GM19351 (cell line): ENCODE measurements around the gene MED12L.
A peak's percentile ranks its signal among the peaks of the same experiment; 100 is the strongest.

Source experiments
- ATAC-seq: cut with Tn5 transposase; IDR thresholded peaks from one replicate; pipeline ENCODE4 v1.9.1; 2021; ENCODE audit warnings: mild to moderate bottlenecking, moderate library complexity; ENCODE audit not compliant: unreplicated experiment

MED12L gene

DNA sequence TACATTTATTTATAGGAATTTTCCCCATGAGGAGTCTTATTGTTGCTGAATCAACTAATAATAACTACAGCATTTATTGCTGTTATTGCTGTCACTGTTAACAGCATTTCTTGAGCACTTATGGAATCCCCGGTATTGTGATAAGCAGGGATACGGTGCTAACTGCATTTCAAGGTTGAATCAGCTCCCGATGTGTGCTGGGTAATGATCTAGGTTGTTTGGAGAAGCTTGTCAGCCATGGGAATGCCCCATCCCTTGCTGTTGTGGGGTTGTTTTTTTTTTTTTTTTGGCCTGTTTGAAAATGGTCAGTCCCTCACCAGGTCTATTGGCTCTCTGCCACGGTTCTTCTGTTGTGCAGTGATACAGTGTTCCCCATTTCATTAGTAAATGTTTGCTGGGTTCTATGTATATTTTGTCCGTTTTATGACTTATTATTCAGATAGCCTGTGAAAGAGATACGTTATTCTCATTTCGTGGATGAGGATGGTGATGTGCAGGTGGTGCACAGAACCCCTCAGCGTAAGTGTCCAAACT, 48.5 kb downstream of the MED12L start:
- ATAC-seq: no peak

DNA sequence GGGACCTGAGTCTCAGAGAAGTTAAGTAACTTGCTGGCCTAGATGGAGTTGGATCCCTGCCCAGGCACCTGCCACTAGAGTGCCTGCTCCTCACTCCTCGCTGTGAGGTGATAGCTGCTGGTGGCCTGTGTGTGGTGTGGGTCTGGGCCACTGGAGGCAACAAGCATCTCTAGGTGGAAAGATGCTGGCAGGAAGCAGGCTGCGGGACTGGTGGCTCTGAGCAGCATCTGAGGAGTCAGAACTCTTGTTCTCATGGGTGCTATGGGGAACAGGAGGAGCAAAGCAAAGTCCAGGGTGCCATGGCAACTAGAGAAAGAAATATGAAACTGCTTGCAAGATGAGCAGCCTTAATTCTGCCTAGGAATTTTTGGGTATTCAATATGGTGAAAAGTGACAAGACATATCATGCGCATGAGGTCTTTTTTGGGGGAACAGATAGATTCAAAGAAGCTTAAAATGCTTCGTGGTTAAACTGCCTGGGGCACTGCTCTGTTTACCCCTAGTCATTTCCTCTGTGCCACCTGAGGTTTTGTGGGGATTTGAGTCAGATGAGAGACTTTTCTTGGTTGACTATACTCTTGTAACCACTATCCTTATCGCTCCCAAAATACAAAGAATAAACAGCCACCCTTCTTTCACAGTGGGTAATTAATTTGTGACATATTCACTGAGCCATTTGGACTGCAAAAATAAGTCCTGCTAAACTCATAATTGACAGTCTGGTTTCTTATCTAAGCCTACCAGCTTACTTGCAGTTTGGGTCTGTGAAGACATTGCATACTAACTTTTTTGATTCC, 50.3 kb downstream of the MED12L start:
- no peak for ATAC-seq

DNA sequence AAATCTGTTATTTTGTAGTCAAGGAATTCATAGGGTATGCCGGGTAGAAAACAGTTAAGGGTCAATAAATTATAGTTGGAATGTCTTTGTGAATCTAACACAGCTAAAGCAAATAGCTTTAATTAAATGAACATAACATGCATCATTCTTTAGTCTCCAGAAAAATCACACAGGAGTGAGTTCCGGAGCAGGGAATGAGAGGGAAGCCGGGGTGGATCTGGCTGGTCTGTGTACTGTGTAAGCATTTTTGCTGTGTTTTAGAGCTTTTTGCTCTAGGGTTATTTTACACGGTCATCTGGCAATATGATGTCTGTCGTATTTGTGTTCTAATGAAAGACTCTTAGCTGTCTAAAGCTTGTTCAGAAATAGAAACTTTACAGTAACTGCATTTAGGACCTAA, 57.5 kb downstream of the MED12L start:
- no peak for ATAC-seq

DNA sequence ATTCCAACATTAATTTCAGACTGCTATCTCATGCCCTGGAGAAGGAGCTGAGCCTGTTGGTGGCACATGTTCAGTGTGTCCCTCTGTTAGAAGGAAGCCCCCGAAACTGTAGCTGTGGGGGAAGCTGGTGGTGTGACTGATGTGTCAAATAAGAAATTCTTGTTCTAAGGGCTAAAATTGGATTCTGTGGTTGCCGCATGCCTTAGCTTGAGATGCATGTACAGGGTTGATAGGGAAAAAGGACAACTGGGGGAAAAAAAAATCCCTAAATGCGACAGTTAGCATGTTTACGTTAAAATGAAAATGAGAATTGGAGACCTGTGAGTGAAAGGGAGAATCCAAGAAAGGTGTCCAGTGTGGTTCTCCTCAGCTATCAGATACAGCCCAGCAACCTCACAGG, 58.6 kb downstream of the MED12L start:
- no peak for ATAC-seq

DNA sequence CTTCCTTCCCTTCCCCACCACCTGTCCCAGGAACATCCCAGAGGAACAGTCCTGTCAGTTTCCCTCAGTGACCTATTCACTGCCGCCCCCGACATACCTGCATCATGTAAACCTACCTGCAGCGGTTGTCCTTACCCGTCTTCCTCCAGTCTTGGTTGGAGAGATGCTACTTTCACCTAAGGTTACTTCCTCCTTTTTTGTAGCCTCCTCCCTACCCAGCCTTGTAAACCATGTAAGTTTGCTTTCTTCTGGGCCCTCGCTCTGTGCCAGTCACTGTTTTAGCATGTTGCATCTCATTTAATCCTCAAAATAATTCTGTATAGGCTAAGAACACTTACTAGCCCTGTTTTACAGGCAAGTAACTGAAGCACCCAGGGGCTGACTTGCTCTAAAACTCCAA, 59.3 kb downstream of the MED12L start:
- no peak for ATAC-seq

DNA sequence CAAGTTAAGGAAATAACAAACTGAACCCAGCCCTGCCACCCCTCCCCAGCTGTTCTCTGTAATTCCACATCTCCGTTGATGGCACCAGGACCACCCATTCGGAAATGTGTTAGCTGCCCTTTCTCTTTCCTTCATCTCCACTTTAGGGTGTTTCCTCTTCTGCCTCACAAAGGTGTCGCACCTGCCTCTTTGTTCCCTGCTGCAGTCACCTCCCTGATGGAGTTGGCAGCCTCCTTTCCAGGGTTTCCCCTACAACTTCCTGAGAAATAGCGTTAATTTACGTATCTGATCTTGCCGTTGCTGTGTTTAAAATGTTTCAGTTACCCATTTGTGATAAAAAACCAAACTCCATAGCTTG, 60.2 kb downstream of the MED12L start:
- ATAC-seq: no peak

DNA sequence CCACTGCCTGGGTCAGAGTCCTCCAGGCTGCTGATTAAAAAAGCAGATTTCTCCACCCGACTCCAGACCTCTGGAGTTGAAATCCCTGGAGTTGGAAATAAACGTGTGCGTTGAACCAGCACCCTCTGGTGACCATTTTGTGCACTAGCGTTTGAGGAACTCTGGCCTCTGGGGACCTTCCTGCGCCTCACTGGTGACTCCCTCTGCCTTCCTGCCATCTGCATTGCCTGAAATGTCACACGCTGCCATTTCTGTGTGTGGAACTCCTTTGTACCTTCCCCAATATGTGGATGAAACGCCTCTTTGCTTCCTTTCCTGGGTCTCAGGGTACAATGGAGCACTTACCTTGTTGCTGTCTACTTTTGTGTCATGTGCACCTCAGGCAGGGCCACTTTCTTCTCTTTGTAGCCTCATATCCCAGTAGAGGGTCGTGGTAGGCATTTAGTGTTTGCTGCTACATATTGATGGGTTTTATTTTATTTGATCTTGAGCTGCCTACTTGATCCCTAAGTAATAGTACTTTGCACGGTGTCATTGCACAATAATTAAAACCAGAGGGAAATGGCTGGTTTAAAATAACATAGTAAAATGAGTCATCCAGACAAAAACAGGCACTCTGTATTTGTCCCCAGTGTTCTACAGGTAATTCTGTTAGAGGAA, 60.7 kb downstream of the MED12L start:
- ATAC-seq: peak; percentile 93

DNA sequence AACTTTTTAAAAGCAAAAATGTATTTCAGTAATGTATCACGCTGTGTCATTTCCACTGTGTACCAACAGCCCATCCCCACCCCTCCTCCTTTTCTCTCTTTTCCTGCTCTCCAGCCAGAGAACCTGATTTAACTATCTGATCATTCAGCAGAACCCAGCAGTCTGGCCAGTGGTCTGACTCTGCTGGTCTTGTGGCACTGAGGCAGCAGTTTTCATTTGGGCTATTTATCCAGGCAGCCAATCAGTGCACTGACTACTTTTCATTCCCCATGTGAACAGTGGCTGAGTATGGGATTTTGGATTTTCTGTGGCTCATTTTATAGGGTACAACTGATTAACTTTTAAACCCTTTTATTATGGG, 61.2 kb downstream of the MED12L start:
- ATAC-seq: no peak

DNA sequence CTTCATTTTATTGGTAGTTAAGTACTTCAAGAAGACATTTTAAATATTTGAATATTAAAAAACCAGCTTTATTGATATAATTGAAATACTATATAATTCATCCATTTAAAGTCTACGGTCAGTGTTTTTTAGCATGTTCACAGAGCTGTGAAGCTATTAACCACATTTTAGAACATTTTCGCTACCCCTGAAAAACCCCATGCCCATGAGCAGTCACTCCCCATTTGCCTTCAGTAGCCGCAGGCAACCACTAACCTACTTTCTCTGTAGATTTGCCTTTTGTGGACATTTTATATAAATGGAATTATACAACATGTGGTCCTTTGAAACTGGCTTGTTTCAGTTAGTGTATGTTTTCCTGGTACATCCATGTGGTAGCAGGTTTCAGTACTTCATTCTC, 61.8 kb downstream of the MED12L start:
- no peak for ATAC-seq

DNA sequence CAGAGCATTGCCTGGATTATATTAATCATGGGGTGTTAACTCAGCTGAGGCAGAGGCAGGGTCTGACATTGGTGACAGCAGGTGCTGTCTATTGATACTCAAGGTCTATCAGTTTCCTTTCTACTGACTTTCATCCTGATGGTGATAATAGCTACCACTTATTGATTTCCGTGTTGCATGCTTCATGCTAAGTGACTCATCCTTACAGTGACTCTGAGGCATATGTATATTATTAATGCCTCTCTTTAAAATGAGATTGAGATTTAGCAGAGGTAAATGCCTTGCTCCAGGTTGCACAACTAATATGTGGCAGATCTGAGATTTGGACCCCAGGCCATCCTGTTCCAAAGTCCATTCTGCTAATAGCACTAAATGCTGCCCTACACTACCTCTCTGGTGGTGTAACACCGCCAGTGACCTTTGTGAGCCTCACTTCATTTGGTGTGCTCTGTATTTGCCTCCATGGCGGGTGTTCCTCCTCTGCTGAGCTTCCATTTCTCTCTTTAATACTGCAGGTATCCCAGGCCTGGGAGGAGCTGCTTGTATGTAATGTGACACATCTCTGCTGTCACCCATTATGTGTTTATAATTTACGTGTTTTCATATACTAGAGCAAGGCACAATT, 67.1 kb downstream of the MED12L start:
- no peak for ATAC-seq

DNA sequence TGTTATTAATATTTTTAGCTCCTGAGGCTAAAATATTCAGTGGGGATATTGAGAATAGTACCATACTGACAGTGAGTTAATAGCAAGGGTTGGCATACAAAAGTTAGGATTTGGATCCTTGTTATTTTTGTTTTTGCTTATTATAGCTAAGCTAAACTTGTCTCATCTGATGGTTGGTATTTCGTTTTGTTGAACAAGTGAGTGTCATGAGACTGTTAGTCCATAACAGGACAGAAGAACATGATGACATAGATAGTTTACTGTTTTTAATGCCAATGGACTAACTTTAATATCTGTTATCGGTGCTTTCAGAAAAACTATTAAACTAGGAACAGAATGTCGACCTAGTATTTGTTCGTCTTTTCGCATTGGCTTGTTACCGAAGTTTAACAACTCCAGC, 69.1 kb downstream of the MED12L start:
- no peak for ATAC-seq

DNA sequence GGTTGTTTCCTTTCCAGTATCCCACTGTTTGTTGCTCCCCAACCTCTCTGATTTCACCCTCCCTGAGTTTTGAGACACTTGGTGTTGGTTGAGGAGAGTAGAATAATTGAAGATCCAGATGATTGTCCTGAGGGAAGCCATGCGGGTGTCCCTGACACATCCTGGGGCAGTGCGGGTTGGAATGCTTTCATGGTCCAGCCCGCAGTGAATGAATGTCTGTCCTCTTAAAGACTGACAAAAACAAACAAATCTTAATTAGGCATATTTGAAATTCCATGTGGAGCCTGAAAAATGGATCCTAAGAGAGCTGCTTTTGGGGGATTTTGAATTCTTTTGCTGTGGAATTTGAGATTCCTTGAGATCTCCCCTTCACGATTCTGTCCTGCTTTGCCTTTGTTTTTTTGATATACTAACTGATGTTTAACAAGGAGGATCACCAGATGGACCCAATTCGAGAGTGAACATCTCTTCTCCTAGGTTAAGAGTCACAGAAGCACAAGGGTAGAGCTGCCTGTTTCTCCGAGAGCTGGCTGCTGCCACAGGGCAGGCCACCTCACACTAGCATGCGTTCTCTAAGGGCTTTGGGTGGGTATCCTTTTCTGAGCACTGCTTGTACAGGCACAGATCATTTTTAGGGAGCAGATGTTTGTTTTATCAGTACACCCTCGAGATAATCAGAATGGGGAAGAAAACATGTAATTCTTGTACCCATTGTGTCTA, 70.1 kb downstream of the MED12L start:
- no peak for ATAC-seq

DNA sequence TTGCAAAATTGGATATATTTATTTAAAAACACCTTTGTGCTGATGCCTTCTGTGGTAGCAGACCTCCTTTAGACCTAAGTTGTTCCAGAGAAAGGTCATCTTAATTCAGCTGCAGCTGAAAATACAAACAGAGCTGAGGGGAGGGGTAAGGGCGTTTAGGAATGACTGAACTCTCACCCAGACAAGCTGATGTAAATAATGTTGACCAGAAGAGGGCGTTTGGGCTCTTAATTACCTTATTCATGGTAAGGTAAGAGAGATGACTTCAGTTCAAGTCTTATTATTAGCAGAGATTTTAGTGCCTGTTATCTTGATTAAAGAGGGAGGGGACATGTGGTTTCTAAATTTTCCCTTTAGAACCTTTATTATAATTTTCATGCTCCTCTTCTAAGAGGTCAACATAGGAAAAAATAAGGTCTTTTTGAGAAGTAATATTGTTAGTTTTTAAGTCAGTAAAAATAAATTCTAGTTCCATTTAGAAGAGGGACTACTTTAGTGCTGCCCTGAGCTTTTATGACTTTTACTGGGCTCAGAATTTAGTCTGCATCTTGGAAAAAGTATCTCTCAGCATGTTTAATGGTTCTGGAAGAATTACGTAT, 71.3 kb downstream of the MED12L start:
- ATAC-seq: peak; percentile 97

DNA sequence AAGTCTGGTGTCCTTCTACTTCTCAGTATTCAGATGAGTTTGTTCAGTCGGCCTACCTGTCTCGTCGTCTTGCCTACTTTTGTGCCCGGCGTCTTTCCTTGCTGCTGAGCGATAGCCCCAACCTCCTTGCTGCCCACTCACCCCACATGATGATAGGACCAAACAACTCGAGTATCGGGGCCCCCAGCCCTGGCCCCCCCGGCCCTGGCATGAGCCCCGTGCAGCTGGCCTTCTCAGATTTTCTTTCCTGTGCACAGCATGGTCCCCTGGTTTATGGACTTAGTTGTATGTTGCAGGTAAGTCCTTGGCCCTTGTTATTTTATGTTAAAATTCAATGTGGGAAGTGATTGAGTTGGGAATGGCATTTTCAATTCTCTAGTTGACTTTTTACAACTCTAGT, 74.3 kb downstream of the MED12L start:
- no peak for ATAC-seq

DNA sequence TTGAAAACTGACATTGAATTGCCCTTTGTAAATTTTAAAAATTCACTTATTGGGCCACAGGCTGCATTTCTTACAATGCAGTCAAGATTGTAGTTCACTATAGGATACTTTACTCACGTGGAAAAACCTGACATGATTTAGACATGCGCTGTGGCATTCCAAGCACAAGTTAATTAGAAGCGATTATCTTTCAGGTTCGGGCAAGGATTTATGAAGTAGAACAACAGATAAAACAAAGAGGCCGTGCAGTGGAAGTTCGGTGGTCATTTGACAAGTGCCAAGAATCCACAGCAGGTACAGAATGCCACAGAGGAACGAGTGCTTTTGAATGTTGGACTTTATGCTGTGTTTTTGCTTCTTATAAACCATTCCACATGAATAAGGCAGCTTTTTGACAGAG, 79.8 kb downstream of the MED12L start:
- no peak for ATAC-seq

DNA sequence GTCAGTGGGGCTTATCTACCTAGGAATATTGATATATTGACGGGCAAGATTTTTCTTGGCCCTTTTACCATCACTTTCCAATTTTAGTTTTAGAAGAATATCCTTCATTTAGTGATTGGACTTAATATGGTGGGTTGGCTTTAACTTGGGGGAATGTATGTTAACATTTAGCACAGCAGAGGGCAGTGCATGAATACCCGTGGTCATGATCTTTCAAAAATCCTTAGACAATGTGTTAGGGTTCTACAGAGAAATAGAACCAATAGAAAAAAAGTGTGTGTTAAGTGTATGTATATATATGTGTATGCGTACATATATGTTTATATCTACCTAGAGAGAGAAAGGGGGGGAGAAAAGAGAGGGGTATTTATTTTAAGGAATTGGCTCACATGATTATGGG, 80.7 kb downstream of the MED12L start:
- ATAC-seq: no peak

DNA sequence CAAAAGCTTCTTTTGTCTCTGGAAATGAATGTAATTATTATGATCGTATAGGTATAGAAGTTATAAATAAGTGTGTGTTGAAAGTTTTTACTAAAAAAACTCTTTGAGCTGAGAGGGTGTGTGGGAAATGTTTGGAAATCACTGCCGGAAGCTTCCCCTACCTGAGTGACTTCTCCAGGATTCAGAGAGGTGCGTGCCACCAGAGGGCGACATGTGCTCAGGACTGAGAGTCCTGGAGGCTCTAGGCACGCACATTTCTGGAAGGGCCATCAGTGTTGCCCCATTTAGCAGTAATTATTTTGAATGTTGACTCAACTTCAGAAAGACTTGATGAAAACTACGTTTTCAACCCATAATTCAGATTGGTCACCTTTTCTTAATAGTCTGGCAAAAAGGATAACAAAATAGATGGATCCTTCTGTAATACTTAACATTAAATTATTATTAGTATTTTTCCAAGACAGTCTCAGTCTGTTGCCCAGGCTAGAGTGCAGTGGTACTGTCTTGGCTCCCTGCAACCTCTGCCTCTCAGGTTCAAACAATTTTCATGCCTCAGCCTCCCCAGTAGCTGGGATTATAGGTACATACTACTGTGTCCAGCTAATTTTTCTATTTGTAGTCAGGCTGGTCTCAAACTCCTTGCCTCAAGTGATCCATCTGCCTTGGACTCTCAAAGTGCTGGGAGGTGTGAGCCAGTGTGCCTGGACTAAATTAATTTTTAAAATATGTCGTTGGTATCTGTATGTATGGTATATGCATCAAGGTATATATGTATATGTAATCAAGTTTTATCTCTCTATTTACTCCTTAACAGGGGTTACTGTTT, 83.0 kb downstream of the MED12L start:
- ATAC-seq: peak; percentile 52

DNA sequence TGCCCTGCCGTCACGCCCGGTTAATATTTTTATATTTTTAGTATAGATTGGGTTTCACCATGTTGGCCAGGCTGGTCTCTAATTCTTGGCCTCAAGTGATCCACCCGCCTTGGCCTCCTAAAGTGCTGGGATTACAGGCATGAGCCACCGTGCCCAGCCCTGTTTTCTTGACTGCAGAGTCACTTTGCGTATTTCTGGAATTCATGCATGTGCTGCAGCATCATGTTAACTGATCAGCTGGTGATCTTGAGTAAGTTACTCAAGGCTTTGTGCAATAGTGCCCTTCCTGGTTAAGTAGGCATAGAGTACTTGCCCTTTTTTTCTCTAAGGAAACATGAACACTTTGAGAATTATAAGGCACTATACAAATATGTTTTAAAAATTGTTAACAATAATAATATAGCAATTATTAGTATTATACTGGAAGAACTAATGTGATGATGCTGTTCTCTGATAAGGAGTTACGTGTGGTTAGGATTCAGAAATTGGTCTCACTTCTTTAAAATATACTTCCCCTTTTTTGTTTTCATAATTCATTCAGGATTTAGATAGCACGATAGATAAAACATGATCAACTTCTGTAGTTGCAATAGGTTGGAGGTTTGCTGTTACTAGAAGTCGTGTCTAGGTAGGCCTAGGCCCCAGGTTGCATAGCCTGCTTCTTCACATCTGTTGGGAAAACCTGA, 83.9 kb downstream of the MED12L start:
- peak; percentile 44 for ATAC-seq

DNA sequence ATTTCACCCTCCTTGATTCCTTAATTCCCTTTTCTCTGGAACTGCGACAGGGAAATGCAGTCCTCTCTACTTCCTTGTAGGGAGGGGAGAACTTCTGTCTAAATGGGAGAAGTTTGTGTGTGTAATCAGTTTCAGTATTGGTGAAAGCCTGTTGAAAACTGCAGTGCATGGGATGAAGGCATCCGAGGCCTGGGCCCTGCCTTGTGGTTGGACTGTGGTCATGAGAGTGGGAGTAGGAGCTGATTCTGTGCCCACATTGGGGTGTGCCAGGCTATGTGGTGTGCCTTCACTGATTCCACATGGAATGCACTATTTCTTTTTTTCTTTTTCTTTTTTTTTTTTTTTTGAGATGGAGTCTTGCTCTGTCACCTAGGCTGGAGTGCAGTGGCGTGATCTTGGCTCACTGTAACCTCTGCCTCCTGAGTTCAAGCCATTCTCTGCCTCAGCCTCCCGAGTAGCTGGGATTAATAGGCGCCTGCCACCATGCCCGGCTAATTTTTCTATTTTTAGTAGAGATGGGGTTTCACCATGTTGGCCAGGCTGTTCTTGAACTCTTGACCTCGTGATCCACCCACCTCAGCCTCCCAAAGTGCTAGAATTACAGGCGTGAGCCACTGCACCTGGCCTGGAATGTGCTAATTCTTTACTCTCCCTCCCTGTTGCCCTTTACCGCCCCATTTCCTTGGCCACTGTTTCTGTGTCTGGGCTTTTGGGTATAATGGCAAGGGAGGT, 84.7 kb downstream of the MED12L start:
- peak; percentile 32 for ATAC-seq
